NT2/D1 (cell line): ENCODE data around the gene NDFIP1.

Experiments
- DNase-seq: peaks from one replicate; pipeline ENCODE4 v3.0.0-alpha.2; 2011; ENCODE audit warnings: low read depth, low spot score
- H3K27me3 ChIP-seq: 2 replicates; pipeline ENCODE4 v1.6.0; 2011; ENCODE audit warnings: mild to moderate bottlenecking; ENCODE audit not compliant: insufficient read length, insufficient read depth
- H3K36me3 ChIP-seq: 2 replicates; pipeline ENCODE4 v1.6.1; 2011; ENCODE audit warnings: mild to moderate bottlenecking, low read length, mixed read lengths; ENCODE audit not compliant: insufficient read depth, insufficient read length
- H3K4me1 ChIP-seq: 2 replicates; pipeline ENCODE4 v1.5.1; 2011; ENCODE audit not compliant: insufficient read depth, insufficient read length
- H3K4me3 ChIP-seq: 2 replicates; pipeline ENCODE4 v1.5.1; 2011; ENCODE audit warnings: low read depth; ENCODE audit not compliant: insufficient read length
- H3K9ac ChIP-seq: 2 replicates; pipeline ENCODE4 v1.6.0; 2011; ENCODE audit warnings: low read depth; ENCODE audit not compliant: insufficient read length
- H3K9me3 ChIP-seq: 2 replicates; pipeline ENCODE4 v1.5.1; 2011; ENCODE audit warnings: mild to moderate bottlenecking, low read length; ENCODE audit not compliant: insufficient read depth
- SUZ12 ChIP-seq: IDR thresholded peaks from 2 replicates; pipeline ENCODE4 v1.6.1; 2011; ENCODE audit not compliant: insufficient read length, insufficient read depth; ENCODE audit errors: extremely low read depth
- YY1 ChIP-seq: IDR thresholded peaks from 2 replicates; pipeline ENCODE4 v1.6.1; 2011; ENCODE audit not compliant: insufficient read length, insufficient read depth
- ZNF274 ChIP-seq: IDR thresholded peaks from 2 replicates; pipeline ENCODE4 v1.6.1; 2011; ENCODE audit warnings: mild to moderate bottlenecking, low read depth, low read length

Gene NDFIP1

DNA sequence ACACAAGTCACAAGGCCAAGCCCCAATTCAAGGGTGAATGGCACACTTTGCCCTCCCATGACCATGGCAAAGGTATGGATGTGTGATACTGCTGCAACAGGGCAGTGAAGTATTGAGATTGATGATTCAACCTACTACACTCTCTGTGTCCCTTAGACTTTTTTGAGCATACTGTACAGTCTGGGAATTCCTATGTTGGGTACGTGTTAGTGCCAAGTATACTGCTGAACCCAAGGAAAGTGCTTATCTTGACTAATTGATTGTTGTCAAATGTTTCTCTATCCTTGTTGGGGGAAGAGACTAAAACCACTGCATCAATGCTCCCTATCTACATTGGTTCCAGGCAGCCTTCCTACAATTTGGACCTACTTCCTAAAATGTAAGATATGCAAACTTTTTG, 93.7 kb downstream of the NDFIP1 start:
- TF ChIP-seq ZNF274: no peak
- no peak for TF ChIP-seq YY1
- no peak for TF ChIP-seq SUZ12
- Histone ChIP-seq H3K27me3 (no peaks in the 10 kb centered on the region), H3K9me3 (no peaks in the 10 kb centered on the region), H3K36me3 (no peaks in the 10 kb centered on the region), H3K4me3 (no peak overlapping the region), H3K9ac (no peak overlapping the region), H3K4me1 (no peaks in the 10 kb centered on the region)
- no peak for DNase-seq
